Measurements from ENCODE around the gene TGFB2. TPM values are rescaled to one million over a fixed set of nuclear protein-coding genes. Genes with fewer than 3 reads are reported as not detected.

TGFB2 gene
- total RNA-seq, 1 experiment from 2014 or later: not detected

GRCh38 chr1:218332416-218332815, 12.7 kb upstream of the TGFB2 start:
- Mint-ChIP-seq H3K36me3 (ENCODE audit: insufficient read depth in 1 of 3, low read depth in 3 of 3) (peaks cover 11 to 24% (median 20%) of the 10 kb centered on the region in 3 experiments; a peak in 6 of 7 replicates), H3K27ac (no peak overlapping the region), H3K4me1 (peaks cover 4 to 6% of the 10 kb centered on the region in 2 experiments; a peak in 2 of 4 replicates), H3K4me3 (no peak overlapping the region), H3K27me3 (ENCODE audit: low read depth) (no peaks in the 10 kb centered on the region), H3K9me3 (no peaks in the 10 kb centered on the region)
- H3K79me1 ChIP-seq (ENCODE audit: insufficient read depth, low read depth, low read length, poor library complexity, severe bottlenecking): no peaks in the 10 kb centered on the region
- H4K91ac ChIP-seq (ENCODE audit: insufficient read length, low read depth, low read length): no peak overlapping the region
- no peak overlapping the region for H2BK12ac ChIP-seq (ENCODE audit: insufficient read length, low read depth, low read length)
- no peak overlapping the region for H2AK5ac ChIP-seq (ENCODE audit: insufficient read length, low read length)
- H3K27me3 ChIP-seq (ENCODE audit: insufficient read depth, low read length): no peaks in the 10 kb centered on the region
- no peaks in the 10 kb centered on the region for H3K9me3 ChIP-seq (ENCODE audit: control insufficient read depth, low read depth, low read length)
- no peak overlapping the region for H3K9ac ChIP-seq (ENCODE audit: extremely low read depth, insufficient read length, low read length)
- no peaks in the 10 kb centered on the region for H3K23me2 ChIP-seq (ENCODE audit: insufficient read length, low read depth, low read length, poor library complexity, severe bottlenecking)
- TF ChIP-seq, protein P1, sequence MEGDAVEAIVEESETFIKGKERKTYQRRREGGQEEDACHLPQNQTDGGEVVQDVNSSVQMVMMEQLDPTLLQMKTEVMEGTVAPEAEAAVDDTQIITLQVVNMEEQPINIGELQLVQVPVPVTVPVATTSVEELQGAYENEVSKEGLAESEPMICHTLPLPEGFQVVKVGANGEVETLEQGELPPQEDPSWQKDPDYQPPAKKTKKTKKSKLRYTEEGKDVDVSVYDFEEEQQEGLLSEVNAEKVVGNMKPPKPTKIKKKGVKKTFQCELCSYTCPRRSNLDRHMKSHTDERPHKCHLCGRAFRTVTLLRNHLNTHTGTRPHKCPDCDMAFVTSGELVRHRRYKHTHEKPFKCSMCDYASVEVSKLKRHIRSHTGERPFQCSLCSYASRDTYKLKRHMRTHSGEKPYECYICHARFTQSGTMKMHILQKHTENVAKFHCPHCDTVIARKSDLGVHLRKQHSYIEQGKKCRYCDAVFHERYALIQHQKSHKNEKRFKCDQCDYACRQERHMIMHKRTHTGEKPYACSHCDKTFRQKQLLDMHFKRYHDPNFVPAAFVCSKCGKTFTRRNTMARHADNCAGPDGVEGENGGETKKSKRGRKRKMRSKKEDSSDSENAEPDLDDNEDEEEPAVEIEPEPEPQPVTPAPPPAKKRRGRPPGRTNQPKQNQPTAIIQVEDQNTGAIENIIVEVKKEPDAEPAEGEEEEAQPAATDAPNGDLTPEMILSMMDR (conservative IDR thresholded peaks at IDR 0.05): no peak
- H3K56ac ChIP-seq (ENCODE audit: insufficient read length, low read depth, low read length): no peak overlapping the region
- no peak overlapping the region for H3K4me2 ChIP-seq (ENCODE audit: insufficient read depth, insufficient read length, low read length)
- no peak overlapping the region for H3K27ac ChIP-seq (ENCODE audit: insufficient read length, low read depth, low read length)
- no peaks in the 10 kb centered on the region for H3K4me1 ChIP-seq (ENCODE audit: insufficient read depth, low read length)
- H4K20me1 ChIP-seq (ENCODE audit: control insufficient read depth, insufficient read depth, insufficient read length): no peaks in the 10 kb centered on the region
- no peak overlapping the region for H2BK15ac ChIP-seq (ENCODE audit: low read depth, low read length)
- H3K4ac ChIP-seq (ENCODE audit: low read depth, low read length): no peak overlapping the region
- H3T11ph ChIP-seq (ENCODE audit: low read length): no peak overlapping the region
- H4K8ac ChIP-seq (replicated peaks; ENCODE audit: insufficient read length, low read depth, low read length): no peak overlapping the region
- H2BK5ac ChIP-seq (ENCODE audit: insufficient read length, low read length): no peak overlapping the region
- no peaks in the 10 kb centered on the region for H3K79me2 ChIP-seq (ENCODE audit: insufficient read depth, low read length)
- no peak overlapping the region for H4K5ac ChIP-seq (ENCODE audit: insufficient read length, low read depth, low read length)
- no peak overlapping the region for H2BK120ac ChIP-seq (ENCODE audit: low read depth, low read length, poor library complexity, severe bottlenecking)
- DNase-seq: no peak
- no peak overlapping the region for H2BK20ac ChIP-seq (ENCODE audit: low read depth, low read length, poor library complexity, severe bottlenecking)
- H3K23ac ChIP-seq (ENCODE audit: insufficient read length, low read depth, low read length): no peak overlapping the region
- no peak overlapping the region for H3K14ac ChIP-seq (ENCODE audit: insufficient read depth, low read length)
- H2AFZ ChIP-seq (ENCODE audit: low read length): no peak overlapping the region
- no peak overlapping the region for H3K18ac ChIP-seq (ENCODE audit: insufficient read length, low read depth, low read length)
